ENCODE results near the gene MATN3. TPM values are rescaled to one million over a fixed set of nuclear protein-coding genes. Genes with fewer than 3 reads are reported as not detected.

MATN3 gene
- total RNA-seq, 1 donor from 2014 or later: 0.41 TPM

DNA sequence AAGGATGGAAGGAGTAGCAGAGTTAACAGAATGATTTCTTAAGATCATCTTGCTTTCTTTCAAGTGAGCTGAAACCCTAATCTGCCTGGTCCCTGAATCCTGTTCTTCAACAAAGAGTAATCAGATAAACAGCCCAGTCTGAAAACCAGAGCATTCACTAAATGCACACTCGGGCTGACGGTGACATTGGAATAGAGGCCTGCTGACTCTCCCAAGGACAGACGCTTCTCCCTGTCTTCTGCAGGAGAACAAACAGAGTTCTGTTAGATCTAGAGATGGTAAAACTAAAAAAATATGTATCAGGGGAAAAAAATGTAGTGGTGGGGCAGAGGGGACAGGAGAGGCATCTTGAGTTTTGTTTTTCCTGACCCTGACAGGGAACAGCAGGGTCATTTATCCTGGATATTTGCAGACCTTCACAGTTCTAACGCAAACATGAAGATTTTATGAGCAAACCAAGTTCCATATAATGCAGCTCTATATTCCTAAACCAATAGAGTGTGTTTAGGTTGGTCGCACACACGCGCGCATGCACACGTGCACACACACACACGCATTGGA, 7.3 kb downstream of the MATN3 start:
- no peak for DNase-seq

DNA sequence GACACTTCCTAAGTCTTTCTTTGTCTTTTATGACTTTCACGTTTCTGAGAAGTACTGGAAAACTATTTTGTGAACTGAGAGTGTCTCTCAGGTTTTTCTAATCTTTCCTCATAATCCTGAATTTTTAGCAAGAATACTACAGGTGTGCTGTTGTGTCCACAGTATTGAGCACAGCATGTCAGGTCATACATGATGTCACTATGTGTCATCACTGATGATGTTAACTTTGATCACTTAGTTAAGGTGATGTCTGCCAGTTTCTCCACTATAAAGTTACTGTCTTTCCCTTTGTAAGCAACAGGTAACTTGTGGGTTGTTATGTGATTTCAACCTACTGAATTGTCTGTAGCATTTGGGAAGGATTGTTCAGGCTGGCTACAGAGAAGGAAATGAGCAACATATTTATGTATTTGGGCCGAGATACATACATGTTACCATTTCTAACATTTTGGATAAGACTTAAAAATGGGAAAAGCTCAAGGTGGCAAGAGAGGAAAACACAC, 11.1 kb downstream of the MATN3 start:
- DNase-seq: no peak

DNA sequence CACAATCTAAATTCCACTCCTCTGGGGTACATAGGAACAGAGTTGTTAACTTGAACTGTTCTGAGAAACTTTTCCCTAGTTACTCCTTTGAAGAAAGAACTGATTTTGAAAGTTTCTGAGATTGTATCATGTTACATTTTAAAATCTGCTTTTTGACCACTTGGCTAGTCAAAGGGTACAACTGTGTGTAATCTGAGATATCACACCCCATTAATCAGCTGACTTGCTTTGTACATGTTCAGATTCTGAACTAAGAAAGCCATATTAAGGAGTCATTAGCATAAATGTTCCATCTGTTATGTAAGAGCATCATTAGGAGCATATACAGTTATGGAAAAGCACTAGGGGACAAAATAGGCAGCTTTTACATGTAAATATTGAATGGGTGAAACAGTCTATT, 18.7 kb downstream of the MATN3 start:
- DNase-seq: no peak

DNA sequence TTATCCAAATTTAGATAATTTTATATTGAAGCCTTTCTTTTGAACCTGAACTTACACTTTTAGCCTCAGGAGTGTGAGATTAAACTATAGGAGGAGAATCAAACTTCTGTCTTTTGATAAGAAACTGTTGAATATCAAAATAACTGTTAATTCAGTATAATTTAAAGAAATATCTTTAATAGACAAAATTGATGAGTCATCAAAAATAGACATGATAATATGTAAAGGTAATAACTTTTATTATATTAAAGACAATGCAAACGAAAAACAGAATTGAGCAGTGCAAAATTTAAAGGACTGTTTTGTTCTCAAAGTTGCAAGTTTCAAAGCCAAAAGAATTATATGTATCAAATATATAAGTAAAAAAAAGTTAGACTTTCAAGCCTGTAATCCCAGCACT, 20.6 kb downstream of the MATN3 start:
- DNase-seq: no peak

DNA sequence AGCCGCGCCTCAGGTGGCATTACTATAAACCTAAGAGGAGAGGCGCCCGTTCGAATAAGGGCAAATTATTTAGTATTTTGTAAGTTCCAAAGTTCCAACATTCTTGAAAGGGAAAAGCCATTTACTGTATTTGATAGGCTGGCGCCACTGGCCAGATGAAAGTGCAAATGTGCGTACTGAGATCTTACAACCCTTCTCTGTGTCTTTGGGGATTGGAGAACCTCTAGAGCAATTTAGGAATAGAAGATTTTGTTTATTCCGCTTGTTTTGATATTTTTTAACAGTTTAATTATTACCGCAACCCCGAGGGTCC, 22.1 kb downstream of the MATN3 start:
- no peak for DNase-seq

DNA sequence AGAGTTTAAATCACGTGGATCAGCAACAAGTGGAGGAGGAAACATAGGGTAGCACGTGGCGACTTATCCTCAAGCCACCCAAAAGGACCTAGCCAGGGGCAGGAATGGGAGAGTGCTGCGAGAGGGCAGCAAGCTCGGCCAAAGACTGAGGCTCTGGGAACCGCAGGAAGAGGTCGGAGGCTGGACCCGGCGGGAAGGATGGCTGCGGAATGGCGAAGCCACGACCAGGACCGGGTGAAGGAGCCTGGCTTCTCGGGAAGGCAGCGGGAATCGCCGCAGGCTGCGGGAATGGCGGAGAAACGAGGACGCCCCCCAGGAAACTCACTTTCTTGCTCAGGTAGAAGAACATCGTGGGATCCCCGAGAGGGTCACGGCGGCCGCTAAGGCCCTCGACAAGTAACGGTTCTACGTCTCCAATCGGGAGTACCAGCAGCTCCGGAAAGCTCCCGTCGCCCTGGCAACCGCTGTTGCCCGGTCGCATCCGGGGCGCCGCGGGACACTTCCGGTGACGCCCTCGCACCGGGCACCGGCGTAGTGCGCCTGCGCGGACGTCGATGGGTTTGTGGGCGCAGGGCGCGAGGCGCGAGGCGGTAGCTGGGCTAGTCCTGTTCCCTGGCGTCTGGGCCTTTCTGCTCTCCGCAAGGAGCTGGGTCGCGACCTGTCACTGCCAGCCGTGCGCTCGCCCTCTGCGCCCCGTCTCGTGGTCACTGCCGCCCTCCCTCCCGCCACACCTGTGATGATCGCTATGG, 22.6 kb downstream of the MATN3 start, which contains the start of gene WDR35:
Gene WDR35, minus strand, starts transcription at position 439 of the 749 bp plus-strand sequence. Its CDS starts 90 bp downstream, at position 349.
- DNase-seq: peak; percentile 95

DNA sequence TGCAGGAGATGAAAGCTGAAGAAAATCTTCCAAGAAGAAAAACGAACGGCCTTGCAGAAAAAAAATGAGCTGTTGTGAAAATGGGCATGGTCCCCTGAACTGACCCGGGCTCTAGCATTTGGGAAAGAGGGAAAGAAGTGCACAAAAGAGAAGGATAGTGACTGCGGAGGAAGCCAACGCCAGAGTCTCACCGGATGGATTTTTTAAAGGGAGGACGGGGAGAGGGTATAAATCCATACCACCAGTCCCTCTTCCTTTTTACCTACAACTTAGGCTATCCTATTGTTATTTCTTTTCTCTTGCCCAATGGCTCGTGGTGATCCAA, 23.2 kb downstream of the MATN3 start:
- DNase-seq: no peak

DNA sequence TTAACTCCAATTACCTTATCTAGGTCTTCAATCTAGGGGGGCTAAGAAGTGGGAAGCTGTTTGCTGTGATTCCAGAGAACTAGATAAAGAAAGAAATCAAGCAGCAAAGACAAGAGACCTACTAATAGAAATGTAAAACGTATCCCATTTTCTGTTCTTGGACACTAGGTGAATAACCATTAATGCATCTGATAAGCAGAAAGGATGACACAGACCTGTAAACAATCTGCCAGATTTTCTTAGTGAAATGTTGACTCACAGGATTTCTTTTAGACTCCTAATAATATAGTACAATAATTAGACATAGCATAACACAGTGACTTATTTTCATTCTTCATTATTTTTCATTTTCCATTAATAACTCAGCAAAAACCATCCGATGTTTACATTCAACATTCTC, 23.9 kb downstream of the MATN3 start:
- no peak for DNase-seq

DNA sequence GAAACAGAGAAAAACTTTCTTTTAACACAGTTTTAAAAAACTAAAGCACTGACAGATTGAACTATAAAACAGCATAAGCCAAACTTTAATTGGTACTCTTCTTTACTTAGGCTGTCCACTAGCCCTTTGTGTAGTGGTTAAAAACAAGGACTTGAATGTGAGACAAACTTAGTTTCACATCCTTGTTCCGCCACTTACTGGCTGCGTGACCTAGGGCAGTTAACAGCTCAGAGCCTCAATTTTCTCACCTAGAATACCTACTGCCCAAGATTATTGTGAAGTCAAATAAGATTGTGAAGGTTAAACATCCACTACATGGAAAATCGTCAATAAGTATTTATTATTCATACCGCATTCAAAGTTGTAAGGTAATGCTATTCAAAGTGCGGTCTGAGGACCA, 24.5 kb downstream of the MATN3 start:
- no peak for DNase-seq

DNA sequence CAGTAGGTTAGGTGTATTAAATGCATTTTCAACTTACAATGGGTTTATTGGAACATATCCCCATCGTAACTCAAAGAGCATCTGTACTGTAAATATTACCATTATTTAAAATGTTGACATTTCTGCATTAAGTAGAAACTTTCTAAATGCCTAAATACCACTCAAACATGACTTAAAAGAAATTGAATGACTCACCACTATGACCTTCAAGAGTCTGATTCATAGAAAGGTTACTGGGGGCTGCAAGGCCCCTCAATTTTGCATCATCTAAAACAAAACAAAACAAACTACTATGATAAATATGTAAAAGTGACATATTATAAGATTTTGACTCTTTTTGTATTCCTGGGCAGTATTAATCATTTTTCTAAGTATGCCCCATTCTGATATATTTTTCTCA, 30.2 kb downstream of the MATN3 start:
- no peak for DNase-seq

DNA sequence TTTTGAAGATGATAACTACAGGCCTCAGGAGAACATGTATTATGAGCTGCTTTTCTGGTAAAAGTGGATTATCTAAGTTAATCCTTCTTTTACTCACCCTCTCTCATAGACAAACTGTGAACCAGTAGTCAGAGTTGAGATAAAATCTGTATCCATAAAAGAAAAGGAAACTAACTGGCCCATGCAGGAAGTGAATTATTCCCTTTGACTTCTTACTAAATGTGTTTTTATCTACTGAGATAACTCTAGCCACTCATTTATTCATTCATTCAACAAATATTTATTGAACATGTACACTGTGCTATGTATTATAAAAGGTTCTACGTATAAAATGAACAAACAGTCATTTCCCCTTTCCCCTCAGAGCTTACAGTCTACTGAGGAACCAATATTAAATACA, 32.5 kb downstream of the MATN3 start:
- DNase-seq: no peak

DNA sequence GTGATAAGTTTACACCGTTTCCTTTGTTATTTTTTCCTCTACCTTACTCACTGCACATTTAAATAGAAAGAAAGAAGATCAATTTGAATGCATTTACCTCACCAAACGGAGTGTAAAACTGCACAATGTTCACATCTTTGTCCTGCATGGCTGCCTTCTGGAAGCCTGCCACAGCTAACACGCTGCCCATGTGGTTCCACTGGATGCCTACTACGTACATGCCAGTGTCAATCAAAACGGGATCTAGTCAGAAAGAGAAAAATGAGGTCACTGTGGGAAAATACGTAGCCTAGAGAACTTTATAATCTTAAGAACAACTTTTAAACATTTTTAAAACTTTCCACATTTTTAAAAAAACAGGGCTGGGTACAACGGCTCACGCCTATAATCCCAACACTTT, 39.0 kb downstream of the MATN3 start:
- no peak for DNase-seq

DNA sequence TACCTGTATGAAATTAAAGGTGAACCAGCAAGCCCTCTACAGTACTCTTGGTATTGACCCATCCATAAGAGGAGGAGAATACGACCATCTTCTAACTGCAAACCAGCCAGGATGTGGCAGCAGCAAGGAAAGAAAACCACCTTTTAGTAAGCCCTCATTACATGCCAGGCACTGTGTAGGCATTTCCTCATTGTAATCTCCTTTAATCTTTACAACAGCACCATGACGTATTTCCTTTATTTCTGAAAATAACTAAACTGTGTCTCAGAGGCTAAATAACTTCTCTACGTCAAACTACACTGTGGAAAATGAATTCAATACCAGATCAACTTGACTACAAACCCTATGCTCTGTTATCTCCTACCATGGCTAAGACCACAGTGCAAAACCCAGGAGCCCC, 40.8 kb downstream of the MATN3 start:
- no peak for DNase-seq

DNA sequence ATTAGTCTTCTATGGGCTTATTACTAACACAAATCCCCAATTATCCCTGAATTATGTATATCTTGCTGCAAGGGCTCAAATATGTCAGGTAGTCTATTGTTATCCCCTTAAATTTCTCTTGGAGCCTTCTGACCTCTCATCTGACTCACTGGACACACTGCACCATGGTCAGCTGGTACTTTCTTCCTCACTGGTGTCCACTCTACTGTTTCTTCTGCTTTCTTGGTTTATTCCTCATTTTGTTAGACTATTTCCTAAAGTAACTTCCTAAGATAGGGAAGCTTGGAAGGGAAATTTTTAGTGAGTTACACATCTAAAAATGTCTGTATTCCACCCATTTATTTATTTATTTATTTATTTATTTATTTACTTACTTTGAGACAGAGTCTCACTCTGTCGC, 49.1 kb downstream of the MATN3 start:
- DNase-seq: no peak

DNA sequence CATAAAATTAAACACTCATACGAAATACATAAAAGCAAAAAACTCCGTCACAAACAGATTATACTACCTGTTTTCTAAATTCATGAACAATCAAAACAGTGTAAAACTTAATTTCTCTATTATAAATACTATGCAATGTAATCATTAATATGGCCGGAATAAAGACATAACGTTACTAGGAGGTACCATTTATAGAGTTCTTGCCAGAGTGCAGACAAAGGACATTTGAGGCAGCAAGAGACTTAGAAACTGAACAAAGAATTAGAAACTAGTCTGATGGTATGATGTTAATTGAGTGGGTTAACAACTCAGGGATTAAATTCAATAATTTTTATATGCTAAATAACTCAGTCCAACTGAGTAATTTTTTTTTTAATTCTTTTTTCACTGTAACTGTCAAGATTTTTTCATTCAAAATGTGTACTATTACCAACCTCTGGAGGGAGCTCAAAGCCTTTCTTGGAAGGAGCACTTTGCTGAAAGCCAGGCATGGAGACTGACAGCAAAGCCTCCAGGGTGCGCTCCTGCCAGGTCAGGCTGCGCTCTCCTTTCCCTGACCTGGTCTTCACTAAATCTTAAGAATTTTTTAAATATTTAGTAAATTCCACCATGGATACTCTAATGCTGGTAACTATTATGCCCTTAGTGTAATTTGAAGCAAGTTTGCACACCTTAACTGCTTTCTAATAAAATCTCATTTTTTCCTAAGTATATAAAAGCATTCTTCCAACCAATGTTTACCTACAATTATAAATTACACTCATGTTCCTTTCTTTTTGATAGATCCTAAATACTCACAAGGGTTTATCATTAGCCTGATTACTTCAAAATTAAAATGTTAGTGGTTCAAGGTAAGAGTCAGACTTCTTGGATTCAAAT, 56.7 kb downstream of the MATN3 start:
- DNase-seq: peak; percentile 86

DNA sequence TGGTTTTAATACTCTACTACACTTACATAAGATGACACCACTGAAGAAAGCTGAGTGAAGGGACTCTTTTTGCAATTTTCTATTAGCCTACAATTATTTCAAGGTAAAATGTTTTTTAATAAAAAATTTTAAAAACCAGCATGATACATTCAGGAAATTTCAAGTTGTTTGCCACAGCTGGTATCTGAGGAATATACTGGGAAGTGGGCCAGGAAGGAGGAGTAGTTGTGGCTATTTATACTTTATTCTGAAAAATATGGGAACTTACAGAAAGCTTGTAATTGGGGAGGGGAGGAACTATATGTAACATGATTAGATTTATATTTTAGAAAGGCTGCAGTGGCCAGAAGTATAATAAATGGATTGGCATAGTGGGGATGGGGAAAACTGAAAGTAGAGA, 63.4 kb downstream of the MATN3 start:
- peak; percentile 40 for DNase-seq

DNA sequence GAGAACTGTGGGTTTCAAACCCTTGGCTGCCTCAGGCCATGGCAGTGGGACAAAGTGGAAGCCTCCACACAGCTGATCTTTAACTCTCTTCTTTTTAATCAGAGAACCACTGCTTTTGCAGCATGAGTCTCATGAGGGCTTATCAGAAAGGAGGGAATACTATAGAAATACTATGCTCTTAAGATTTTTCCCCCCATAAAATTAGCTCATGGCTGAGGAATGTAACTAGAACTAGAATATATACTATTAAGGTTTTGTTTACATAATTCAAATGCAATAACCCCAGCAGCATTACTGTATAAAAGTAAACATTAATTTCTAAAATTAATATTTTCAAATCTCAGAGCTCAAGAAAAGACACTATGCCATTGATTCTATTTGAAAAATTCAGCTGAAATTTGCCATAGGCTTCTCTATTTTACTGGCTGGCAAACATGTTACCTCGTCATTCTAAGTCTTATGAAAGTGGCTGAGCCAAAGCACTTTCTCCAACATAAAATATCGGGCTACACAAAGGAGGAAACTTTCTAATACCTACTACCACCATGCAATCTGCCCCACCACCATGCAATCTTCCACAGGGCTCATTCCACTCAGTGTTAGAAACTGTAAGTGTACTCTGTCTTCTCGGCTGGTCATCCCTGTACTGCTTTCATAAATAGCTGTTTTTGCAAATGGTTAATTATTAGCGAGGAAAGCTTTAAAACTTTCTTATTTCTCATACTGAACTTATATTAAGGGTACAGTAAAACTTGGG, 65.1 kb downstream of the MATN3 start:
- DNase-seq: no peak

DNA sequence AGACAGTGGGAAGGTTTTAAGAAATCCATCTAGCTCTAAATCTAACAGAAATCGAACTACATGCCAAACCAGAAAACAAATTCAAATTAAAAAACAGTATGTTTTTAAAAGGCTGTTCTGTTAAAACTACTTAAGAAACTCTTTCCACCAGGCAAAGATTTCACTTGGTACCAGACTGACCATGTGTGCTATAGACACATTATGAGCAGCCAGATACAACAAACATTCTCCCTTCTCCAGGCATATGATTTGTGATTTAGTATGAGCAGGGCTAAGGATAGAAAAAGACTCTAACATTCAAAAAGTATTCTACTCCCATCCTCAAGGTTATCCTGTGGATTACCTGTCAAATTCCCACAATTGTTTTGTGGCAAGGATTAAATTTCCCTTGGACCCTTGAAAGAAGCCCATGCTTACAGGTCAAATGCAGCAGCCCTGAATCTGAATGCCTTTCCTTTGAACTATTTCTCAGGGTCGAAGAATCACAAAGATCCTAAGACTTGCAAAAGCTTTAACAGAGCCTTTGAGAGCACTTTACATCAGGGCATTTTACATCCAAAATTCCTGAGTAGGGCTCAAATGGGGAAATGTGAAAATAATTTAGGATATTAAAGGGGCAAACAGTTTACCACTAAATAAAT, 68.1 kb downstream of the MATN3 start:
- DNase-seq: no peak

DNA sequence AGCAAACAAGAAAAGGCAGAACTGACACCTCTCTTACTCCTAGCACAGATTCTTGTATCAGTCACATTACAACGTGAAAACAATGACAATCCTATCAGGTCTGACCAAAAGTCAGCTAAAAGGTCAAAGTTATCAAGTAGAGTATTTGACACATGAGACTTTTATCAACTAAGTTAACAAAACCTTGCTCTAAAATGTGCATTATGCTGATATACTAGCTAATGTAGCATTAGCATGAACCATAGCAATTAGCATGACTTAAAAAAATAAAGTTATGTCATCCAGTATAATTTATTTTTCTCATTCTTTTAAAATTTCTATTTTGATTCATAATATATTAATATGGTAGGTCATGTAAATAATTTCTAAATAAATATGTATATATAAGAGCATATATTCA, 69.3 kb downstream of the MATN3 start:
- DNase-seq: no peak

DNA sequence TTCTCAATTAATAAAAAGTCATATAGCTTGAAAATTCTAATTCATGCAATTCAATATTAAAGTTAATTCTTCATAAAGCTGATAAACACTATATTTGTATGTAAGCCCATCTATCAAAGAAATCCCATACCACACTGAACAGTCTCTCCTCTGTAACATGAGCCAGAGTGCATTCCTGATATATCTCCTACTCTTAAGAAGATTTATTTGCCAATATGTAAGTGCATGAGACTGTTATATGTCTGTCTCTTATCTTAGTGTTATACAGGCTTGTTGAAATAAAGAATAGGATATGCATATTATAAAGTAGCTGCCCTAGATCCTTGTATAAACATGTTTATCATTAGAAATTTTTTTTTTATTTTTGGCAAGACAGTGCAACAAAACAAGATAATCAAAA, 70.3 kb downstream of the MATN3 start:
- DNase-seq: no peak

Data from tongue (tissue), 2 donors.